Loucy (cell line): ENCODE data around the gene NCR2.

Experiments used
- EZH2phosphoT487 ChIP-seq: fragments of 200-600 bp; IDR thresholded peaks from 2 replicates; pipeline ENCODE4 v1.6.1; 2018; ENCODE audit warnings: antibody characterized with exemption, mild to moderate bottlenecking, moderate library complexity, borderline replicate concordance
- TF ChIP-seq, protein P1 (sequence below): fragments of 200-600 bp; sonication (generic); conservative IDR thresholded peaks from 2 replicates; pipeline ENCODE4 v1.5.1; 2014; ENCODE audit warnings: mild to moderate bottlenecking, antibody characterized with exemption, low read length

- TF ChIP-seq, protein P1, sequence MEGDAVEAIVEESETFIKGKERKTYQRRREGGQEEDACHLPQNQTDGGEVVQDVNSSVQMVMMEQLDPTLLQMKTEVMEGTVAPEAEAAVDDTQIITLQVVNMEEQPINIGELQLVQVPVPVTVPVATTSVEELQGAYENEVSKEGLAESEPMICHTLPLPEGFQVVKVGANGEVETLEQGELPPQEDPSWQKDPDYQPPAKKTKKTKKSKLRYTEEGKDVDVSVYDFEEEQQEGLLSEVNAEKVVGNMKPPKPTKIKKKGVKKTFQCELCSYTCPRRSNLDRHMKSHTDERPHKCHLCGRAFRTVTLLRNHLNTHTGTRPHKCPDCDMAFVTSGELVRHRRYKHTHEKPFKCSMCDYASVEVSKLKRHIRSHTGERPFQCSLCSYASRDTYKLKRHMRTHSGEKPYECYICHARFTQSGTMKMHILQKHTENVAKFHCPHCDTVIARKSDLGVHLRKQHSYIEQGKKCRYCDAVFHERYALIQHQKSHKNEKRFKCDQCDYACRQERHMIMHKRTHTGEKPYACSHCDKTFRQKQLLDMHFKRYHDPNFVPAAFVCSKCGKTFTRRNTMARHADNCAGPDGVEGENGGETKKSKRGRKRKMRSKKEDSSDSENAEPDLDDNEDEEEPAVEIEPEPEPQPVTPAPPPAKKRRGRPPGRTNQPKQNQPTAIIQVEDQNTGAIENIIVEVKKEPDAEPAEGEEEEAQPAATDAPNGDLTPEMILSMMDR = no peak
- TF ChIP-seq EZH2phosphoT487 = no peak
Observed at GRCh38 chr6:41371992-41372831, 36.8 kb downstream of the NCR2 start.
